ENCODE measurements around the gene ITPRIP. TPM values are rescaled to one million over a fixed set of nuclear protein-coding genes. Genes with fewer than 3 reads are reported as not detected.

Gene ITPRIP
- total and polyA plus RNA-seq, 2 of the 8 experiments (the other 6 are each of a cell fraction or from before 2014, with no cell fraction given), result 15.3 to 16.9 TPM

DNA sequence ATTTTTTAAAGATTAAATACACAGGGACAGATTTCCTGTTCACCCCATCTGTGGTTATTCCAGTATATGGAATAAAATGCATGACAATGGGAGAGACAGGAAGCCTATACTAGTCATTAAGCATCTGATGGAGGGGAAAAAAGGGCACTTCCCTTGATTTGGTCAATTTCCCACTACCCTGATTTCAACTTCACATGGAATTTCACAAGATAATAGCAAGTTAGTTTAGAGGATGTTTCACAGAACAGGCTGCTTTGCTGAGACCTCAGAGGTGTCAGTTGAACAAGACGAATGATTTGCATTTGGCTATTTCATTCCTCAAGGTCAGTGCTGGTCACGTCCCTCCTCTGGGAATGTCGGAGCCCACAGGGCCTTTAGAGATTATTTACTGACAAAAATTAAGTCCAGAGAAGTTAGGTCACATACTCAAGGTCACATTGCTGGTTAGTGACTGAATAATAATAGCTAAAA lies 4.7 kb upstream of the ITPRIP start:
- peaks cover 5% of the 10 kb centered on the region; the same call in 1 of the 2 replicates for H3K23me2 ChIP-seq (ENCODE audit: low read depth, low read length)
- FAIRE-seq (no peak), DNase-seq (ENCODE audit: low read depth in 1 of 2, low spot score in 2 of 2) (no peak)
- H3K14ac ChIP-seq (ENCODE audit: insufficient read length), result no peak overlapping the region
- H2AFZ ChIP-seq (ENCODE audit: low read length), result no peak overlapping the region
- no peak overlapping the region for H3K27ac ChIP-seq (ENCODE audit: low read depth, low read length)
- ChIA-PET CTCF (ENCODE audit: partially characterized antibody) (interaction anchor here (0.6 to 17.2 kb wide), 5 partner anchors 11 to 48 kb away, joined by 3 to 379 read pairs (median 5); partner anchors contain the start of gene CFAP58), POLR2A (ENCODE audit: partially characterized antibody) (interaction anchor here (1.0 kb wide), 1 partner anchor 9 kb away, joined by 4 read pairs; no protein-coding TSS in a partner anchor)
- no peaks in the 10 kb centered on the region for H3K79me1 ChIP-seq (ENCODE audit: low read depth, low read length)
- H3K18ac ChIP-seq (ENCODE audit: extremely low read depth, low read length), result no peak overlapping the region
- no peaks in the 10 kb centered on the region for H3K9me3 ChIP-seq (ENCODE audit: insufficient read depth in 2 of 2, low read depth in 1 of 2, low read length in 1 of 2)
- H4K5ac ChIP-seq (ENCODE audit: insufficient read length, low read depth, low read length), result no peak overlapping the region
- peaks cover 0 to 2% (median 0%) of the 10 kb centered on the region in 4 experiments; a peak in 1 of 7 replicates for H3K27me3 ChIP-seq (replicated peaks in 1 of 4; ENCODE audit: control insufficient read depth in 3 of 4, extremely low read depth in 1 of 4, insufficient read depth in 3 of 4, low read length in 3 of 4)
- no peak for TF ChIP-seq JUND (IDR thresholded peaks at IDR 0.05; ENCODE audit: low read length)
- no peak for TF ChIP-seq NANOG (IDR thresholded peaks at IDR 0.05; ENCODE audit: insufficient read depth, low read depth, low read length, poor library complexity, severe bottlenecking)
- no peak for TF ChIP-seq CEBPB (IDR thresholded peaks at IDR 0.05; ENCODE audit: low read depth, low read length)
- no peak for TF ChIP-seq GTF2F1 (IDR thresholded peaks at IDR 0.05; ENCODE audit: borderline replicate concordance, low read depth, low read length)
- no peak for TF ChIP-seq KDM4A (IDR thresholded peaks at IDR 0.05; ENCODE audit: low read depth, low read length, severe bottlenecking)
- TF ChIP-seq SIRT6 (IDR thresholded peaks at IDR 0.05; ENCODE audit: low read length), result no peak
- TF ChIP-seq RXRA (IDR thresholded peaks at IDR 0.05; ENCODE audit: insufficient read depth, low read depth, low read length), result no peak
- H3K4ac ChIP-seq (replicated peaks; ENCODE audit: insufficient read length, low read depth, low read length), result no peak overlapping the region
- H3K4me3 ChIP-seq (ENCODE audit: extremely low read depth in 1 of 4, insufficient read depth in 2 of 4, low read depth in 3 of 4, low read length in 4 of 4), result no peak overlapping the region
- peaks cover 5 to 11% (median 6%) of the 10 kb centered on the region in 4 experiments; a peak in 6 of 7 replicates for H3K4me1 ChIP-seq (replicated peaks in 1 of 4; ENCODE audit: control insufficient read depth in 3 of 4, insufficient read depth in 4 of 4, low read length in 3 of 4)
- no peak overlapping the region for H4K91ac ChIP-seq (replicated peaks; ENCODE audit: insufficient read length, low read length)
- H3K23ac ChIP-seq (ENCODE audit: insufficient read length), result no peak overlapping the region
- no peak overlapping the region for H3K56ac ChIP-seq (replicated peaks; ENCODE audit: insufficient read length, low read depth, low read length)
- no peaks in the 10 kb centered on the region for H3K79me2 ChIP-seq (ENCODE audit: control insufficient read depth in 1 of 2, insufficient read depth in 2 of 2, low read length in 2 of 2)
- H2BK12ac ChIP-seq (ENCODE audit: low read depth, low read length), result no peak overlapping the region
- H3K4me2 ChIP-seq (ENCODE audit: insufficient read depth in 1 of 2, low read depth in 2 of 2, low read length in 2 of 2), result no peak overlapping the region
- no peak overlapping the region for H2BK120ac ChIP-seq (replicated peaks; ENCODE audit: low read depth, low read length)
- H2AK5ac ChIP-seq (ENCODE audit: low read depth, low read length), result no peak overlapping the region
- no peak overlapping the region for H2BK5ac ChIP-seq (ENCODE audit: low read depth, low read length)
- H2BK15ac ChIP-seq (ENCODE audit: low read length), result no peak overlapping the region
- no peak overlapping the region for H4K8ac ChIP-seq (ENCODE audit: extremely low read depth, insufficient read depth, low read length)
- 76% methylated on average over 3 of the region's 3 CpGs; no CpG with 5 or more reads in 1 of the 2 experiments for WGBS, 2 experiments (ENCODE audit: extremely low coverage in 1 of 2, insufficient coverage in 1 of 2, insufficient read length in 1 of 2, insufficient replicate concordance in 2 of 2, low coverage in 1 of 2, low lambda C conversion rate in 2 of 2, missing lambda C conversion rate in 1 of 2)
- no peak overlapping the region for H2BK20ac ChIP-seq (ENCODE audit: low read length)
- no peaks in the 10 kb centered on the region for H4K20me1 ChIP-seq (replicated peaks in 1 of 2; ENCODE audit: control insufficient read depth in 1 of 2, insufficient read depth in 2 of 2, low read length in 2 of 2)
- no peaks in the 10 kb centered on the region for H3K36me3 ChIP-seq (ENCODE audit: control insufficient read depth in 2 of 4, insufficient read depth in 4 of 4, low read length in 3 of 4)
- H3K9ac ChIP-seq (replicated peaks in 1 of 4; ENCODE audit: extremely low read depth in 1 of 4, low read depth in 3 of 4, low read length in 3 of 4), result no peak overlapping the region

Data from H1 (cell line).